Embryonic facial prominence (tissue), 1 donor: ENCODE measurements around the gene STK40.

Experiments used
- DNase-seq: peaks from one replicate; pipeline ENCODE4 v3.0.0-alpha.2; 2016; ENCODE audit errors: extremely low spot score

STK40 gene

GRCh38 chr1:36309397-36309796, 76.3 kb downstream of the STK40 start:
- DNase-seq = no peak

DNA sequence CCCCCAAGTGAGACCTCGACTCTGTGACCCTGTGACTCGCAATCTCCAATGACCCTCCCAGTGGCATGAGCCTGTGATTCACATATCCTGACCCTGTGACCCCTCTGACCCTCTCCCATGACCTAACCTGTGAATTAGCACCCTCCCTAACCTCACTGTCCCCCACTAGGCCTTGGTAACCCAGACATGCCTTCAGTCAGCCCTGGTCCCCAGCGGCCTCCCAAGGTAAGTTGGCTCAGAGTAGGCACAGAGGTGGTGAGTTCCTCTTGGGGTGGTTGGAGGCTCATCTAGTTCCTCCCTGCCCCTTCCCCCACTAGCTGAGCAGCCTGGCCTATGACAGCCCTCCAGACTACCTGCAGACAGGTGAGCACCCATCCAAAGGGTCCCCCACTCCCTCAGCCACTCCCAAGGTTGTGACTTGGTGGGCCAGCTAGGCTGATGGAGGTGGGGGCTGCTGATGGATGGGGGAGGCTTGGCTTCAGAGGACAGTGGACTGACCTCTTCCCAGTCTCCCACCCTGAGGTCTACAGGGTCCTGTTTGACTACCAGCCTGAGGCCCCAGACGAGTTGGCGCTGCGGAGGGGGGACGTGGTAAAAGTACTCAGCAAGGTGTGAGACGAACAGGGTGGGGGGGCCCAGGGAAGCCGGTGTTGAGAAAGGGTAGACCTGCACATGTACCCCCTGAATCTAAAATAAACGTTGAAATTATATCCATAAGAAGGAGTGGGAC, 78.0 kb downstream of the STK40 start:
- DNase-seq = no peak

GRCh38 chr1:36306902-36307456, 78.7 kb downstream of the STK40 start:
- peak; percentile 83 for DNase-seq

- DNase-seq = no peak
Measured at GRCh38 chr1:36306210-36306901, 79.4 kb downstream of the STK40 start, which contains the start of gene SH3D21. SH3D21 (plus strand) TSS chr1:36306368; CDS start chr1:36306421, 53 bp downstream.

- DNase-seq = no peak
Measured at GRCh38 chr1:36305915-36306209, 79.9 kb downstream of the STK40 start.

GRCh38 chr1:36304970-36305914, 80.5 kb downstream of the STK40 start:
- DNase-seq = no peak

DNA sequence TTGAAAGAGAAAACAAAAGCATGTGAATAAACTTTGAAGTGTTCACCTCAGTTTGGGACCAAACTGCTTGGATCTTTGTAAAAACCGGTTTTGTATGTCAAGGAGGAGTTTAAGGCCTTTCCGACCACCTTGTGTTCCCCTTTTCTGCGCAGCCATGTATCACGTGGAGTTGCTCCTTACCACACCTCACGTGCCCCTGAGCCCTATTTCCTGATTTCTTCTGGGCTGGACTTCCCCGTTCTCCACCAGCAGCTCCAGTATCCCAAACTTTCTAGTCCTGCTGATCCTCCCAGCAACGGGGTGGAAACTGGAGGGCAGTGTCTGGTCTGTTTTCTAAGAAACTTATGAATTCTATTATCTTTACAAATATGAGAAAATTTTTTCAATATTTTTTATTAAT, 81.2 kb downstream of the STK40 start:
- no peak for DNase-seq

DNA sequence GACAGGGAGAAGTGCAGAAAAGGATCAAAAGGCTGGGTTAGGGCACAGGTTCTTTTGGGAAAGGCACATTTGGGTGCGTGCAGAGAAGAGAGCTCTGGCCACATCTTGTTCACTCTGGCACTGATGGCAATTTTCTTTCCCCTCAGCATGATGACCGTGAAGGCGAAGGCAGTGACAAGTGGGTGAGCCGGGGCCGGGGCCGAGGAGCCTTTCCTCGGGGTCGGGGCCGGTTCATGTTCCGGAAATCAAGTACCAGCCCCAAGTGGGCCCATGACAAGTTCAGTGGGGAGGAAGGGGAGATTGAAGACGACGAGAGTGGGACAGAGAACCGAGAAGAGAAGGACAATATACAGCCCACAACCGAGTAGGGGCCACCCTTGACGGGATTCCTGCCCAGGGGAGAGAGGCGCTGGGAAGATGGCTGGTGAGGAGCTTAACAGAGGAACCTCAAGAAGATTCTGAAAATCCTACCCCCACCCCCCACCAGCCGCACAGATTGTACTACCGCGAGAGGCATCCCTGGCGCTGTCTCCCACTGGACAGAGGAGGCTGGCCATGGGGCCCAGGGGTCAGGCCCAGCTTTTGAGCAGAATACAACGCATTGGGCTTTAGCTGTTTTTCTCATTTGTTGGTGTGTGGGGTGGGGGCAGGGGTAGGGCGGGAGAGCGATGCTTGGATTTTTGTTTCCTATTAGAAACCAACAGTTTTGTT, 81.9 kb downstream of the STK40 start:
- no peak for DNase-seq

- no peak for DNase-seq
Measured at GRCh38 chr1:36303244-36303643, 82.5 kb downstream of the STK40 start.

GRCh38 chr1:36301220-36301619, 84.5 kb downstream of the STK40 start:
- no peak for DNase-seq

DNA sequence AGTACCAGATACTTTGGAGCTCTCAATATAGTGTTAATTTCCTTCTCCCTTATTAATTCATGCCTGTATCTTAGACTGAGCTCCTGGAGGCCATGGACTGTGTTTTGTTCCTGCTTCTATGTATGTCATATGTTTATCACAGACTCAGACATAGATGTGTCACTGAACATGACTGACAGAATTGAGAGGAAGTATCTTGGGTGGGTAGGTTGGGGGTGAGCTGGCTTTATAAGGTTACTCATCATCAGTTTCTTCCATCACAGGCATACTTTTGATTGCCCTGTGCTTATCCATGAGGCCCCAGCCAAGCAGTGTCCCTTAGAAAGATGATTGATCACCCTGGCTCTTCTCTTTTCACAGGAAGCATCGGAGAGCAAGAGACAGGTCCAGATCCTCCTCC, 85.2 kb downstream of the STK40 start:
- no peak for DNase-seq

GRCh38 chr1:36298640-36299039, 87.1 kb downstream of the STK40 start:
- no peak for DNase-seq

GRCh38 chr1:36297062-36297461, 88.7 kb downstream of the STK40 start:
- no peak for DNase-seq

DNA sequence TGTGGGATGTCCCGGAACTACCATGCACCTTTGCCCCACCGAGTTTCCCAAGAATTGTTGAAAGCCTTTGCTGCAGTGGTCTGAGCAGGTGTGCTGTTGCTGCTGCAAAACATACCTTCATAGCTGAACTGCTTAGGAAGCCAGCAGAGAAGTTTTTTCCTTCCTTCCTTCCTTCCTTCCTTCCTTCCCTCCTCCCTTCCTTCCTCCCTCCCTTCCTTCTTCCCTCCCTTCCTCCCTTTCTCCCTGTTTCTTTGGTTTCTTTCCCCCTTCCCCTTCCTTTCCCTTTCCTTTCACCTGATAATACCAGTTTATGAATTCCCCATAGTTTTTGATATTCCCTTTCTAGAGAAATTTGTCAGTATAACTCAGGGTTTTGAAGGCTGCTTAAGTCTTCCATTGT, 90.3 kb downstream of the STK40 start:
- DNase-seq = no peak
